Measurements from ENCODE around the gene SLC25A19. TPM values are rescaled to one million over a fixed set of nuclear protein-coding genes. Genes with fewer than 3 reads are reported as not detected.
"Not testable (repeated sequence)": the region's sequence is repeated elsewhere in the genome, so short reads cannot be mapped to it uniquely, and the experiment has no call there.

SLC25A19 gene
- total RNA-seq, 1 donor from 2014 or later, result 13.1 TPM

DNA sequence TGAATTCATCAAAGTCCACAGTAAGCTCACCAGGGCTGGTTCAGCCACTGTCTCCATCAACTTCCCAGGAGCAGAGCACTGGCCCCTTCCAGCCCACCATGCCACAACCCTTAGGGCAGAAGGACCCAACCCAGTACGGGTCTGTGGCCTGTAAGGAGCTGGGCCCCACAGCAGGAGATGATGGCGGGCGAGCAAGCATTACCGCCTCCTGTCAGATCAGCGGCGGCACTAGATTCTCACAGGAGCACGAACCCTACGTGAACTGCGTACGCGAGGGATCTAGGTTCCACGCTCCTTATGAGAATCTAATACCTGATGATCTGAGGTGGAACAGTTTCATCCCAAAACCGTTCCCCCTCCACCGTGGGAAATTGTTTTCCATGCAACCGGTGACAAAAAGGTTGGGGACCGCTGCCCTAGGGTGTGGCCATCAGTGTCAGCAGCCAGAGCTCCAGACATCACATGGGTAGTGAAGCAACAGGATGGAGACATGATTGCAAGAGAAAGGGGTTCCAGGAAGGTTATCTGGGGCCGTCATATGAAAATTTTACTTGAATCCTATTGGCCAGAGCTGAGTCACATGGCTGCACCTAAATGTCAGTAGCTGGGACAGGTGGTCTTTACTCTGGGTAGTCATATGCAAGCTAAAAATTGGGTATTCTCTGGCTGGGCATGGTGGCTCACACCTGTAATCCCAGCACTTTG, 12.4 kb upstream of the SLC25A19 start:
- DNase-seq, result no peak

DNA sequence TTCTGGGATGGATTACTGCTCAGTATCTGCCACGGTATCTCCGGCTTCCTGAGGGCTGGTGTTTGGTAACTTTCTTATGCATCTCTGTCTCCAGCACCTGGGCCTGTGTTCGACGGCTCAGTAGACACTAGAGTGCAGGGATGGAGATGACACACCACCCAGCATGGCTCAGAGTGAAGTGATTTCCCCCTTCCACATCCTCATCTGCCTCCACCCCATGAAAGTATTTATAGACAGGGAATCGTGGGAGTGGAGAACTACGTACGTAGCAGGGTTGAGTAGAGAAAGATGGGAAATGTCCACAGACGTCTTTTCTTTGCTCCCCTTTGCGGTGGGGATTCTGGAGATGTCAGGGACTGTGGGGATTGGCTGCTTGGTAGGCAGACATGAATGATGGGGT, 11.8 kb upstream of the SLC25A19 start:
- no peak for DNase-seq

DNA sequence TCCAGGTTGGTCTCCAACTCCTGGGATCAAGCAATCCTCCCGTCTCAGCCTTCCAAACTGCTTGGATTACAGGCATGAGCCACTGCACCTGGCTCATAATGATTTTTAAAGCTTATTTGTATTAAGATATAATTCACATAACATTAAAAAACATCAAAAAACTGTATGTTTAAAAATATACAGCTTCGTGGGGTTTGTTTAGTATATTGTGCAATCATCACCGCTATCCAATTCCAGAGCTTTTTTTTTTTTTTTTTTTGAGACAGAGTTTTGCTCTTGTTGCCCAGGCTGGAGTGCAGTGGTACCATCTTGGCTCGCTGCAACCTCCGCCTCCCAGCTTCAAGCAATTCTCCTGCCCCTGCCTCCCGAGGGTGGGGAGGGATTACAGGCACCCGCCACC, 11.0 kb upstream of the SLC25A19 start:
- no peak for DNase-seq

DNA sequence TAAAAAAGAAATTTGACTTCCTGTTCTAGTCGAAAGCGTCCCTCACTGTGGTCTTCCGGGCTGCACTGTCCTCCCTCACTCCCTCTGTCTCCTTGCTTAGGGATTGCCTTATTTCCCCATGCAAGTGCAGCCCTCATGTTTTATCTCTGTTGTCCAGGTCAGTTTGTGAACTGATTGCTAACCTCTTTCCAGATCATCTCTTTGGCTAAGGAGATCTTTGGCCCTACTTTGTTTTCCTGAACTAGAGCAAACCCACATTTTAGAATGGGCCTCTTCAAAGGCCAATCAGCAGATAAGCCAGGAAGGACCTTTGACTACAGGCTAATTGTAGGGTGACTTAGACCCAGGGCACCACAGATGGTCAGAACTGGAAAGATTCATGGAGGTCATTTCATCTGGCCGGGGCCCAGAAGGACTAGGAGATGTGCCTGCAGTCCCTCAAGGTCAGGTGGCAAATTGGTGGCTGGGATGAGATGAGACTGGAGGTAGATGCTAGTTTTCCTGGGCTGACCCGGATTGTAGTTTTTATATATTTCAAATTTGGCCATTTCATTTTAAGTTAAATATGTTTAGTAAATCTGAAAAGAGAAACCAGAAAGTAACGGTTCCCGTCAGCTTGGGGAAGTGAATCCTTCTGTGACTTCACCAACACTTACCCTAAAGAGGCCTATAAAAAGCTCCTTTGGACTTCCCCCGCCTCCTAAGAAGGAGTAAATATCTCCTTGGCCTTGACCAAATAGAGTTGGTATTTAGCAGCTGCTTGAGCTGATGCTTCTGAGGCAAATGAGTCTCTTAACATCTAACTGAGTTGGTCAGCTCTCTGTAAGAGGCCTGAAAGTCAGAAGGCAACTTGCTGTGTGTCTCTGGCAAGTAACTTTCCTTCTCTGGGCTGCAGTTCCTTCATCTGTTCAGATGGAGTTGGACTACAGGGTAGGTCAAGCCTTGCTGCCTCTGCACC, 6.2 kb upstream of the SLC25A19 start:
- no peak for DNase-seq

DNA sequence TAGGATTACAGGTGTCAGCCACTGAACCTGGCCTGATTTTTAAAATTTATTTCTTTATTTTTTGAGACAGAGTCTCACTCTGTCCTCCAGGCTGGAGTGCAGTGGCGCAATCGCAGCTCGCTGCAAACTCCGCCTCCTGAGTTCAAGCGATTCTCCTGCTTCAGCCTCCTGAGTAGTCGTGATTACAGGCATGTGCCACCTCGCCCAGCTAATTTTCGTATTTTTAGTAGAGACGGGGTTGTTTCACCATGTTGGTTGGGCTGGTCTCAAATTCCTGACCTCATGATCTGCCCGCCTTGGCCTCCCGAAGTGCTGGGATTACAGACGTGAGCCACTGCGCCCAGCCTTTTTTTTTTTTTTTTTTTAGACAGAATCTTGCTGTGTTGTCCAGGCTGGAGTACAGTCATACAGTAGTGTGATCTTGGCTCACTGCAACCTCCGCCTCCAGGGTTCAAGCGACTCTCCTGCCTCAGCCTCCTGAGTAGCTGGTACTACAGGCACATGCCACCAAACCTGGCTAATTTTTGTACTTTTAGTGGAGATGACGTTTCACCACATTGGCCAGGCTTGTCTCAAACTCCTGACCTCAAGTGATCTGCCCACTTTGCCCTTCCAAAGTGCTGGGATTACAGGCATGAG, 3.7 kb upstream of the SLC25A19 start:
- DNase-seq, result not testable (repeated sequence)

DNA sequence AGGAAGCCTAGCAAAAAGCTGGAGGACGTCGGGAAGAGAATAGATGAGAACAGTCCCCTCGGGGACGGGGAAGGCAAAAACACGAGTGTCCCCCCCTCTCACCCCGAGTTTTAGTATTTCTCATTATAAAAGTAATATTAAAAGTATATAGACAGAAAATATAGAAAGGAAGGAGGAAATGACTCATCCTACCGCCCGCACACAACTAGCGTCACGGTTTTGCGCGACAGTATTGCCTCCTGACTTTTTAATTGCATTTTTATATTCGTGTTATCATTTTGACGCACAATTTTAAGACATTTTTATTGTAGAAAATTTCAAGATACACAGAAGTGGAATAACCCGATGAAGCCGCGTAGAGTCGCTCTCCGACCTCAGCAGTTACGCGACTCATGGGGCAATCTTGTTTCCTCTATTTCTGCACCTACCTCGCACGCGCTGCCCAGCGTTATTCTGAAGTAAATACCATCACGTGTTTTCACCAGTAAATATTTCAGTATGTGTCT, 652 bp upstream of the SLC25A19 start:
- peak; percentile 65 for DNase-seq

DNA sequence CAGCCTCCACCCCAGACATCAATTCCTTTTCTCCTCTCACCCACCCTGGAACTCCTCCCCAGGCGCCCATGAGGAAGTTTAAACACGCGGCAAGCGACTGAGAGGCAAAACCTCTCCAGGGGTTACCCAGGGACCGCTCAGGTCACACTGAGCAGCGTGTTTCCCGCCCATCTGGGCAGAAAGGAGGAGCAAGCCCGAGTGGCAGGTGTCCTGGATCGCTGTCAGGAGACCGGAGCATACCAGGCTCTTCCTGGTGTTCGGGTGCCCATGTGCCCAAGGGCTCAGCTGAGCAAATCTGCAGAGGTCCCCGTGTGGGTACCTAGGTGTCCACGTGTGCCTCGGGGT, 491 bp downstream of the SLC25A19 start:
- DNase-seq, result no peak

DNA sequence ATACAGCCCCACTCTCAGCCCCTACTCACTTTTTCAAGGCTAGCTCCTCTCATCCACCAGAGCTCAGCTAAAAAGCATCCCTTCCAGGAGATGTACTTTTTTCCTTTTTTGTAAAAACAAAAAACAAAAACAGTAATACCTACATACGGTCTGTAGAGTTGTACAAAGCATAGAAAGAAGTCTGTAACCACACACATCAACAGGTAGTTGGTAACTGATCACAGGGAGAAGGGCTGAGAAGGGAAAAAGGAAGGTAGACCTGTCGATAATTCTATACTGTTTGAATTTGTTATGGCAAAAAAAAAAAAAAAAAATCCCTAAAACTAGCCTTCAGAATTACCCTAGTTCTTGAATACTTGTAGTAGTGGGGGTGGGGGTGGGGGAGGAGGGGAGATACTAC, 874 bp downstream of the SLC25A19 start:
- no peak for DNase-seq

DNA sequence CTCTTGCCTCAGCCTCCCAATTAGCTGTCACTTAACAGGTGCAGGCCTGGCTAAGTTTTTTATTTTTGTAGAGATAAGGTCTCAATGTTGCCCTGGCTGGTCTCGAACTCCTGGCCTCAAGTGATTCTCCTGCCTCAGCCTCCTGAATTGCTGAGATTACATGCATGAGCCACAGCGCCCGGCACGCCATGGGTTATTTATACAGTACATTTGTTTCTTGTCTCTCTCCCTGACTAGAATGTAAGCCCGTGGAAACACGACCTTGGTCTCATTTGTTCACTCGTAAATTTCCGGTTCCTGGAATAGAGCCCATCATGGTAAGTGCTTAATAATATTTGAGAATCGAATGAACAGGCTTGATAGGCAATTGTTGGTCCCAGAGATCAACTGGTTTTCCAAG, 2.0 kb downstream of the SLC25A19 start:
- DNase-seq, result no peak

DNA sequence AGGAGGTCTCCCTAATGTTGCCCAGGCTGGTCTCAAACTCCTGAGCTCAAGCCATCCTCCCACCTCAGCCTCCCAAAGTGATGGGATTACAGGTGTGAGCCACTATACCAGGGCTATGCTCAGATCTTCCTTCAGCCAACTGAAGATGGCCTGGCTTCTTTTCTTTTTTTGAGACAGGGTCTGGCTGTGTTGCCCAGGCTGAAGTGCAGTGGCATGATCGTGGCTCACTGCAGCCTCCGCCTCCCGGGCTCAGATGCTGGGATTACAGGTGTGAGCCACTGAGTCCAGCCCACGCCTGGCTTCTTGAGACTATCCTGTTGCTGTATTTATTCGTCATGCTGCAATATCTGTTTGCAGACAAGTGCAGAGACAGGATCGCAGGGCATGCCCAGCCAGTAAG, 4.1 kb downstream of the SLC25A19 start:
- no peak for DNase-seq

DNA sequence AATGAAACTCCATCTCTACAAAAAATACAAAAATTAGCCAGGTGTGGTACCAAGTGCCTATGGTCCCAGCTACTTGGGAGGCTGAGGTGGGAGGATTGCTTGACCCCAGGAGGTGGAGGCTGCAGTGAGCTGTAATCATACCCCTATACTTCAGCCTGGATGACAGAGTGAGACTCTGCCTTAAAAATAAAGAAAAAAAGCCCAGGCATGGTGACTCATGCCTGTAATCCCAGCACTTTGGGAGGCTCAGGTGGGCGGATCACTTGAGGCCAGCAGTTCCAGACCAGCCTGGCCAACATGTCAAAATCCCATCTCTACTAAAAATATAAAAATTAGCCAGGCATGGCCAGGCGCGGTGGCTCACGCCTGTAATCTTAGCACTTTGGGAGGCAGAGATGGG, 9.0 kb downstream of the SLC25A19 start:
- not testable (repeated sequence) for DNase-seq

DNA sequence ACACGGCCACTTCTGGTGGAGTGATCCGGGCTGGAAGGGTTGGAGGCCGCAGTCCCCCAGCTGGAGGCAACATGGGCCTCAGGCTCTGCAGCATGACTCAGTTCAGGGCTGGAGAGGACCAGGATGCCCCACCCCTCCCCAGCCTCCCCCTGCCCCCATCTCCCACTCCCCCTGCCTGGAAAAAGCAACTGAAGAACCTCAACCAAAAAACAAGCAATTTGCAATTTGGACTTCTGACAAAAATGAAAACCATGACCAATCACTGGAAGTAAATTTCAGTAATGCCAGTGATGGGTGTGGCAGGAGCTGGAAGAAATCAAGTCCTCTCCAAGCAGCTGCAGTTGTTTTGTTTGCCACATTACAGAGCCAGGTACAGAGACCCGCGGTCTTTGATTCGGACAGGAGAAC, 11.6 kb downstream of the SLC25A19 start:
- no peak for DNase-seq

DNA sequence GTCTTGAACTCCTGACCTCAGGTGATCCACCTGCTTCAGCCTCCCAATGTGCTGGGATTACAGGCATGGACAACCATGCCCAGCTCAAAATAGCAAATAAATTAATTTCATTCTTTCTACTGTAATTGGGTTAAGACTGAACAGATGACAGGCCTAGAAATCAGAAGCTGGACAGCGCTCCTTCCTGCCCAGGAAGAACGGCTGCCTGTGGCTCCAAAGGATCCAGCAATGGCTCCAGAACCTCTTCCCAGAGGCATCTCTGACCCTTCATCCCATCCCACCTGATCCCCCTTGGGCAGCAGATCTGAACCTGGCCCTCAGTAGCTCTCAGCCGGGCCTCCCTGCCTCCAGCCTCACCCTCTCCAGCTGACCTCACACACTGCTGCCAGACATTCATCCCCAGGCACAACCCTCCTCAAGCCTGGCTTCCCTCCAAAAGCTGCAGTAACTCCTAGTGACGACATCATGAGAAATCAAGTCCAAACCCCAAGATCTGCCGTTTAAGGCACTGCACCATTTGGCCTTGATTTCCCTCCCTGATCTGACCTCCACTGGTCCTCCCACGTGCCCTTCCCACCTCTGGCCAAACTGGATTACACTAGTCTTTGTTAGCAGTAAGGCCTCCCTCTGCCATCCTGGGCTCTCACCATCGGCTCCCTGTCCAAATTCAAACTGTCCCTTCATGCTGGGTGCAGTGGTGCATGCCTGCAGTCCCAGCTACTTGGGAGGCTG, 15.1 kb downstream of the SLC25A19 start:
- no peak for DNase-seq

DNA sequence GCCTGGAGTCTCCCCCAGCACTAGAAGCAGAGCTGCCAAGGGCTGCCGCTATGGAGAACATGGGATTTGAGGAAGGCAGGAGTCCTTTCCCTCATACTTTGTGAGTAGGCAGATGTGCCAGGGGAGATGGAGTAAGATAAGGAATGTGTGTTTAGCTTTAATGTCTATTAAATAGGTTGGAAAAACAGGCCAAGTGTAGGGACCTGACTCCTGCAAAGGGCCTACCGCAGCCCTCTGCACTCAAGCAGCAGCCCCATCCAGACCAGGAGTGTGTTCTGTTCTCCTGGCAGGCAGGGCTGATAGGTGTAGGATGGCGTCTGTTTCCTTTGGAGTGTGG, 16.4 kb downstream of the SLC25A19 start:
- no peak for DNase-seq

DNA sequence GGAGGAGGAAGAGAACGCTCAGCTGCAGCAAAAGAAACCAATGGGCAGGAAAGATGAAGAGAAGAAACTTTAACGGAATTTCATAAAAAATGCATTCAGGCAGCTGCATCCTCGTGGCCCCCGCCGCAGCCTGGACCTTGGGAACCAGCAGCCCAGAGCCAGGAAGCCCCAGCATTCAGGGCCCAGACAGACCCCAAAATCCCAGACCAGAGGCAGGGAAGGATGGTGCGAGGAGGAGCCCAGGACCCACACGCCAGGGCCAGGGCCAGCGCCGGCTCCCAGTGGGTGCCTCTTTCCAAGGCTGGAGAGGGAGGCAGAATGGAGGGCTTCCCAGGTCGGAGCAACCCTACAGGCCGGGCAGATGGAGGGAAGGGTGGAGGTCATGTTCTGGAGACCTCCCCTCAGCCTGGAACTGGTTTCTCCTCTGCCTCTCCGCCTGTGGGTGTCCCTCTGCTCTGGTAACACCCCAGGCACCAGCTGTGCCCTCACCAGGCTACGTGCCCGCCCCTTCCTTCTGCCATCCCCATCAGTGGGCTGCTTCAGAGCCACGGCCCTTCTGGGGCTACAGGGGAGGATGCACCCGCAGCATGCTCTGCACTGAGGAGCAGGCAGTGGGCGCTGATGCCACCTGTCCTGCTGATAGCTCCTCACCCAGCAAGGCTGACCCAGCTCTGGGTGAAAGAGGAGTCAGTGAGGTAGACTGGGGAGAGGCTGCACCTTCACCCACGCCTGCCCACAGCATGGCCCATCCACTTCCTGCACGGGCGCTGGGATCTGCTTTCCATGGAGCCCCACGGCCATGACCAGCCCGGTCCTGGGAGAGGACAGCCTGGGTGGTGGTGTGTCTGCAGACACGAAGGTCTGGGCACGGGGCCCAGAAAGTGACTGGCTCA, 17.0 kb downstream of the SLC25A19 start:
- no peak for DNase-seq

DNA sequence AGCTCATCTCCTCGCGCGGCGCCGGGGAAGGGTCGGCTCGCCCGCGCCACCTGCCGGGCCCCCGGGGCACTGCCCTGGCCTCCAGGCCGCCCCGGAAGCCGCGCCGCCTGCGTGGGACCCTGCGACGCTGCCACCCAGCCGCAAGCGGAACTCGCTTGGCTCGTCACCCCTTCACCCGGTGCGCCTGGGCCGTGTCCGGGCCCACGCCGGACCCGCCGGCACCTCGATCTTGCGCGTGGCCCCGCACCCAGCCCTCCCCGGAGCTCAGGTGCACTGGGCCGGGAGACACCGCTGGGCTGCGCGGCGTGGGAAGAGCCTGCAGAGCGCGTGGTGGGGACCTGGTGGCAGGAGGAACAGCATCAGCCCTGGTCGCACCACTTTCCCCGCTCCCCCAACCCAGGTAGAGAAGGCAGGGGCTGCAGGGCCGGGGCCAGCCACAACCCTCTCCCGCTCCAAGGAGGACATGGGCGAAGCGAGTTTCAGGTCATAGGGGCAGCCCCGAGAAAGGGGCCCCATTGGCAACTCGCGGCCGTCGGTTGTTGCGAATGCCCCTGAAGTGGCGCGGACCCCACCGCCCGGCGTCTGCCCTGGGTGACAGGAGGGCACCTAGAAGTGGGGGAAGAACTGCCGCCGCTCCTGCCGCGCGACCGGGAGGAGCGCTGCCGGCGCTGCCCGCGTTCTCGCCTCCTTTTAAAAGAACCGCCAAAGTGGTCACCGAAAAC, 17.8 kb downstream of the SLC25A19 start:
- DNase-seq, result peak; percentile 37

DNA sequence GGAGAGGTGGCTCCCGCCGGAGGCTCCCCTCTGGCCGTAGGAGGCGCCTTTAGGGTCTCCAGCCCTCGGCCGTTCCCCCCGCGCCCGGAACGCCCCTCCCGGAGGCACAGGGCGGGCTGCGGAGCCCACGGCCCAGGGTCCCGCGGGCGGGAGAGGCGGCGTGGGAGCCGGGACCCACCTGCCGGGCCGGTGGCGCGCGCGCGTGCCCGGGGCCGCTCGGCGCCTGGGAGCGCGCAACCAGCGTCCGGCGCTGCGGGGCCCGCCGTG, 18.3 kb downstream of the SLC25A19 start, which contains the start of gene MIF4GD:
Gene MIF4GD, minus strand, starts transcription at position 266 of the 267 bp plus-strand sequence. CDS start 1,036 bp downstream, outside the sequence.
- peak; percentile 82 for DNase-seq

DNA sequence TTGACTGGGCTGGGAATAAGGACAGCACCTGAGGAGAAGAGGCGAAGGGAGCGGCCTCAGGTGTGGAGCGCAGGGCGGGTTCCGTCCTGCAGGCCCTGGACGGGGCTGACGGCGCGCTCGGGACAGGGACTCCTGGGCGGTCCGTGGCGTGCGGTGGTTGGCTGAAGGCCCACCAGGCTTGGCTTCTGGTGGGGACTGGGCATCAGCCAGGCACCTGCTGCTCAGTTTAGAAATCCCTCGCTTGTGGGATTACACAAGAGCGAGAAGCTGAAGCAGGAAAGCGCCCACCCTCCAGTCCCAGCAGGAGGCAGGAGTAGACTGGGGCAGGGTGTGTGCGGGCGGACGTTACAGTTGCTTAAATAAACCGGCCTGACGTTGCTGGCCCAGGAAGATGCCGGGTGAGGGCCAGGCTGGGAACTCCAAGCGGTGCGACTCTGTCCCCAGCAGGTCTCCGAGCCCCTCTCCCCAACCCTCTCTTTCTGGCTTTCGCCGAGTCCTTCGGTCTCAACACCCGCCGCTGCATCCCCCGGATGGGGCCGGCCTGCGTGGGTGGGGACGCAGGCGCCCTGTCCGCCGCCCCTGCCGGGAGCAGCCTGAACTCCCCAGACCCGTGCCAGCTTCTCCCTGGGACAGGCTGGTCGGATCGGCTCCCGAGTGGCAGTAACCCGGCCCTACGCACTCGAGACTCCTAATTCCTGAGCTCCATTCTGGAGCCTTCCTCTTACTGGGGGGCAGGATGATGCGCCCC, 18.8 kb downstream of the SLC25A19 start:
- DNase-seq, result peak; percentile 76

DNA sequence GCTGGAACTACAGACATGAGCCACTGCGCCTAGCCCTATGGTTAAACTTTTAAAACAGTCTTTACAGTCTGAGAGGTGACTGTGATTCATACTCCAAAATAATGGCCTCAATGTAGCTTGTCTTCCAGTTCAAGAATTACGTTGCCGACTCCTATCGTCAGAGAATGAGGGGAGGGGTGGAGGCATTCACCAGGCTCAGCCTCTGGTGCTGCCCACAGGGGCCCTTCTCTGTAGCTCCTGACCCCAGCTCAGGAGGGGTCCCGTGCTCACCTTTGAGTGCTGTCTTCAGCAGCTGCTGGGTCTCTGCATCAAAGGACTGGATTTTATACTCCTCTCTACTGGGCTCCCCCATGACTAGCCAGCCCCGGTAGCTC, 19.4 kb downstream of the SLC25A19 start:
- no peak for DNase-seq
